ENCODE data around the gene GORAB.

- no peak for TF ChIP-seq REST (IDR thresholded peaks at IDR 0.05; ENCODE audit: insufficient read depth in 1 of 2, low read depth in 2 of 2, low read length in 2 of 2)
- no peak for TF ChIP-seq POLR2AphosphoS5 (IDR thresholded peaks at IDR 0.05; ENCODE audit: low read depth, low read length)
- no peak for TF ChIP-seq TAF1 (IDR thresholded peaks at IDR 0.05; ENCODE audit: borderline replicate concordance, insufficient read depth, low read length)
Observed at GRCh38 chr1:170601866-170602265, 69.9 kb downstream of the GORAB start.

All from PFSK-1 (cell line).